Skeletal muscle tissue (tissue), 4 donors: ENCODE data around the gene AHCY. TPM values are rescaled to one million over a fixed set of nuclear protein-coding genes. Genes with fewer than 3 reads are reported as not detected.
A peak's percentile ranks its signal among the peaks of the same experiment; 100 is the strongest.

ENCODE experiments used
- H3K27ac ChIP-seq: one replicate; pipeline ENCODE4 v1.7.0; 2013; ENCODE audit warnings: mild to moderate bottlenecking, low read depth, low read length, inconsistent platforms
- H3K27me3 ChIP-seq, 3 donors: one replicate each; pipeline ENCODE4 v1.7.0; 2013; ENCODE audit warnings: low read length in 3 of 3; ENCODE audit not compliant: control insufficient read depth in 3 of 3, insufficient read depth in 3 of 3
- H3K36me3 ChIP-seq, 3 donors: one replicate each; pipeline ENCODE4 v1.7.0; 2013; ENCODE audit warnings: low read length in 3 of 3; ENCODE audit not compliant: control insufficient read depth in 3 of 3, insufficient read depth in 3 of 3
- H3K4me1 ChIP-seq, 3 donors: one replicate each; pipeline ENCODE4 v1.7.0; 2013; ENCODE audit warnings: low read length in 3 of 3, mild to moderate bottlenecking in 3 of 3; ENCODE audit not compliant: control insufficient read depth in 3 of 3, insufficient read depth in 3 of 3
- H3K4me3 ChIP-seq, 3 donors: one replicate each; pipeline ENCODE4 v1.7.0; 2013; ENCODE audit warnings: low read length in 3 of 3
- H3K9ac ChIP-seq, 3 donors: one replicate each; pipeline ENCODE4 v1.7.0; 2013; ENCODE audit warnings: low read length in 3 of 3, mild to moderate bottlenecking in 3 of 3, moderate library complexity in 2 of 3, low read depth in 1 of 3
- H3K9me3 ChIP-seq, 3 donors: one replicate each; pipeline ENCODE4 v1.7.0; 2013; ENCODE audit warnings: low read length in 3 of 3; ENCODE audit not compliant: control insufficient read depth in 3 of 3
- total RNA-seq: library from RNA; depleted of rRNA; stranded (reverse); fragments of >200 nt; gene quantifications from one replicate; pipeline ENCODE4 v1.2.3, GENCODE V29; 2014
- donor health status: Osteomylitis.

The AHCY gene
- total RNA-seq, 1 donor from 2014 or later, result 129 TPM

- Histone ChIP-seq H3K36me3 (peaks cover 62 to 66% (median 62%) of the 10 kb centered on the region in 3 donors), H3K27me3 (no peaks in the 10 kb centered on the region), H3K4me1 (no peaks in the 10 kb centered on the region), H3K9me3 (no peaks in the 10 kb centered on the region), H3K27ac (no peak overlapping the region), H3K9ac (no peak overlapping the region), H3K4me3 (no peak overlapping the region)
Observed at GRCh38 chr20:34285450-34285849, 17.7 kb downstream of the AHCY start.

GRCh38 chr20:34283844-34284243 lies 19.3 kb downstream of the AHCY start:
- Histone ChIP-seq H3K4me3 (no peak overlapping the region), H3K27ac (no peak overlapping the region), H3K36me3 (peaks cover 57 to 69% (median 62%) of the 10 kb centered on the region in 3 donors), H3K27me3 (no peaks in the 10 kb centered on the region), H3K4me1 (no peaks in the 10 kb centered on the region), H3K9me3 (no peaks in the 10 kb centered on the region), H3K9ac (no peak overlapping the region)

GRCh38 chr20:34282041-34282440 lies 21.1 kb downstream of the AHCY start:
- H3K36me3 ChIP-seq, result peaks cover 53 to 74% (median 59%) of the 10 kb centered on the region in 3 donors
- H3K9ac ChIP-seq, result no peak overlapping the region
- H3K27ac ChIP-seq, result no peak overlapping the region

GRCh38 chr20:34281177-34281576 lies 22.0 kb downstream of the AHCY start:
- H3K27me3 ChIP-seq, result no peaks in the 10 kb centered on the region
- no peak overlapping the region for H3K4me3 ChIP-seq
- H3K9me3 ChIP-seq, result no peaks in the 10 kb centered on the region
- H3K4me1 ChIP-seq, result no peaks in the 10 kb centered on the region
- H3K27ac ChIP-seq, result no peak overlapping the region
- peaks cover 54 to 77% (median 61%) of the 10 kb centered on the region in 3 donors for H3K36me3 ChIP-seq
- no peak overlapping the region for H3K9ac ChIP-seq

More at GRCh38 chr20:34282041-34282440, 21.1 kb downstream of the AHCY start:
- H3K4me3 ChIP-seq, result no peak overlapping the region
- H3K27me3 ChIP-seq, result no peaks in the 10 kb centered on the region
- no peaks in the 10 kb centered on the region for H3K9me3 ChIP-seq
- no peaks in the 10 kb centered on the region for H3K4me1 ChIP-seq

- H3K9ac ChIP-seq, result no peak overlapping the region
- peaks cover 0 to 3% (median 0%) of the 10 kb centered on the region in 3 donors for H3K27me3 ChIP-seq
- no peak overlapping the region for H3K27ac ChIP-seq
- H3K36me3 ChIP-seq, result peaks cover 15 to 28% (median 26%) of the 10 kb centered on the region in 3 donors
- H3K4me1 ChIP-seq, result no peaks in the 10 kb centered on the region
- H3K9me3 ChIP-seq, result no peaks in the 10 kb centered on the region
- no peak overlapping the region for H3K4me3 ChIP-seq
Observed at GRCh38 chr20:34274694-34275093, 28.5 kb downstream of the AHCY start.

GRCh38 chr20:34271956-34272355 lies 31.2 kb downstream of the AHCY start:
- H3K4me3 ChIP-seq, result no peak overlapping the region
- H3K36me3 ChIP-seq, result peaks cover 7 to 15% (median 11%) of the 10 kb centered on the region in 3 donors
- no peaks in the 10 kb centered on the region for H3K4me1 ChIP-seq
- H3K9me3 ChIP-seq, result no peaks in the 10 kb centered on the region
- H3K27me3 ChIP-seq, result peaks cover 0 to 3% (median 2%) of the 10 kb centered on the region in 3 donors
- no peak overlapping the region for H3K9ac ChIP-seq
- no peak overlapping the region for H3K27ac ChIP-seq

GRCh38 chr20:34269996-34270627 lies 33.0 kb downstream of the AHCY start:
- Histone ChIP-seq H3K9ac (no peak overlapping the region), H3K4me3 (no peak overlapping the region), H3K36me3 (peaks cover 0 to 6% (median 2%) of the 10 kb centered on the region in 3 donors), H3K27me3 (peaks cover 0 to 3% (median 2%) of the 10 kb centered on the region in 3 donors), H3K9me3 (no peaks in the 10 kb centered on the region), H3K27ac (no peak overlapping the region), H3K4me1 (no peaks in the 10 kb centered on the region)

GRCh38 chr20:34268851-34269636 lies 34.1 kb downstream of the AHCY start:
- Histone ChIP-seq H3K9ac (peak overlapping the region in 1 of 3 donors; percentile 66), H3K27ac (no peak overlapping the region), H3K4me3 (peak overlapping the region; percentile 36 to 54 (median 52)), H3K4me1 (no peaks in the 10 kb centered on the region), H3K27me3 (peaks cover 0 to 3% (median 2%) of the 10 kb centered on the region in 3 donors), H3K9me3 (no peaks in the 10 kb centered on the region), H3K36me3 (peaks cover 0 to 3% (median 0%) of the 10 kb centered on the region in 3 donors)

GRCh38 chr20:34268145-34268544 lies 35.0 kb downstream of the AHCY start:
- no peaks in the 10 kb centered on the region for H3K36me3 ChIP-seq
- H3K9me3 ChIP-seq, result no peaks in the 10 kb centered on the region
- no peak overlapping the region for H3K27ac ChIP-seq
- H3K4me1 ChIP-seq, result no peaks in the 10 kb centered on the region
- H3K27me3 ChIP-seq, result peaks cover 0 to 3% (median 2%) of the 10 kb centered on the region in 3 donors
- H3K9ac ChIP-seq, result no peak overlapping the region
- no peak overlapping the region for H3K4me3 ChIP-seq

- H3K9ac ChIP-seq, result no peak overlapping the region
- no peak overlapping the region for H3K27ac ChIP-seq
- peaks cover 3 to 7% (median 7%) of the 10 kb centered on the region in 3 donors for H3K4me1 ChIP-seq
- H3K27me3 ChIP-seq, result peaks cover 0 to 2% (median 0%) of the 10 kb centered on the region in 3 donors
- no peak overlapping the region for H3K4me3 ChIP-seq
- no peaks in the 10 kb centered on the region for H3K36me3 ChIP-seq
- no peaks in the 10 kb centered on the region for H3K9me3 ChIP-seq
Observed at GRCh38 chr20:34264141-34264540, 39.0 kb downstream of the AHCY start.
